ENCODE data around the gene GPNMB.

GPNMB gene

DNA sequence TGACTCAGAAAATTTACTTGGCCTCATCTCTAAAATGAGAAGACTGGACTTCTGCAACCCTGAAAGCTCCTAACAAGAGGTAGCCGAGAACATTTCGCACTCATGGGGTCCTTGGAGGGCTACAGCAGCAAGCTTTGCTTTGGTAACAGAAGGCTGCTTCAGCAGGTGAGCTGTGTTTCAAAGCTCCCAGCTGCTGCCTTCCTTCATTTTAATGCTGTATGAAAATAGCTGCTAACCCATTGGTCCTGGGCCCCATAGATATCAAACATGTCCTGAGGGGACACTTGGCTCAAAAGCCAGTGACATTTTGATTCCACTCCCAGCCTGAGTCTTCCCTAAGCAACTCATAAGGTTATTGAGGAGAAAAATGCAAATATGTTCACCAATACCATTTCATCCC, 38.3 kb downstream of the GPNMB start:
- H3K27ac ChIP-seq (ENCODE audit: low read depth, low read length), result no peak overlapping the region
- no peak overlapping the region for H3K4me2 ChIP-seq (ENCODE audit: low read length)
- H3K9me3 ChIP-seq (ENCODE audit: control insufficient read depth, insufficient read depth, low read length), result no peaks in the 10 kb centered on the region
- H3K79me2 ChIP-seq (ENCODE audit: control insufficient read depth, low read length), result no peaks in the 10 kb centered on the region
- H3F3A ChIP-seq (ENCODE audit: control insufficient read depth, insufficient read depth), result 0 out of 2 replicates have a peak, but pooled peaks cover 3% of the 10 kb centered on the region
- TF ChIP-seq, protein P1, sequence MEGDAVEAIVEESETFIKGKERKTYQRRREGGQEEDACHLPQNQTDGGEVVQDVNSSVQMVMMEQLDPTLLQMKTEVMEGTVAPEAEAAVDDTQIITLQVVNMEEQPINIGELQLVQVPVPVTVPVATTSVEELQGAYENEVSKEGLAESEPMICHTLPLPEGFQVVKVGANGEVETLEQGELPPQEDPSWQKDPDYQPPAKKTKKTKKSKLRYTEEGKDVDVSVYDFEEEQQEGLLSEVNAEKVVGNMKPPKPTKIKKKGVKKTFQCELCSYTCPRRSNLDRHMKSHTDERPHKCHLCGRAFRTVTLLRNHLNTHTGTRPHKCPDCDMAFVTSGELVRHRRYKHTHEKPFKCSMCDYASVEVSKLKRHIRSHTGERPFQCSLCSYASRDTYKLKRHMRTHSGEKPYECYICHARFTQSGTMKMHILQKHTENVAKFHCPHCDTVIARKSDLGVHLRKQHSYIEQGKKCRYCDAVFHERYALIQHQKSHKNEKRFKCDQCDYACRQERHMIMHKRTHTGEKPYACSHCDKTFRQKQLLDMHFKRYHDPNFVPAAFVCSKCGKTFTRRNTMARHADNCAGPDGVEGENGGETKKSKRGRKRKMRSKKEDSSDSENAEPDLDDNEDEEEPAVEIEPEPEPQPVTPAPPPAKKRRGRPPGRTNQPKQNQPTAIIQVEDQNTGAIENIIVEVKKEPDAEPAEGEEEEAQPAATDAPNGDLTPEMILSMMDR (IDR thresholded peaks at IDR 0.05; ENCODE audit: low read depth, low read length, poor library complexity, severe bottlenecking), result no peak
- TF ChIP-seq EZH2phosphoT487 (IDR thresholded peaks at IDR 0.05; ENCODE audit: borderline replicate concordance, low read length), result no peak
- no peaks in the 10 kb centered on the region for H3K36me3 ChIP-seq (ENCODE audit: control insufficient read depth, low read length)
- H3K4me3 ChIP-seq (ENCODE audit: low read length), result no peak overlapping the region
- H3K9me2 ChIP-seq (replicated peaks; ENCODE audit: control insufficient read depth, low read length), result no peaks in the 10 kb centered on the region
- H3K4me1 ChIP-seq (ENCODE audit: control insufficient read depth, low read length), result peaks cover 7% of the 10 kb centered on the region
- H3K27me3 ChIP-seq (ENCODE audit: control insufficient read depth, low read length), result no peaks in the 10 kb centered on the region
- H4K20me1 ChIP-seq (ENCODE audit: control insufficient read depth, insufficient read depth, low read depth, low read length), result no peaks in the 10 kb centered on the region

DNA sequence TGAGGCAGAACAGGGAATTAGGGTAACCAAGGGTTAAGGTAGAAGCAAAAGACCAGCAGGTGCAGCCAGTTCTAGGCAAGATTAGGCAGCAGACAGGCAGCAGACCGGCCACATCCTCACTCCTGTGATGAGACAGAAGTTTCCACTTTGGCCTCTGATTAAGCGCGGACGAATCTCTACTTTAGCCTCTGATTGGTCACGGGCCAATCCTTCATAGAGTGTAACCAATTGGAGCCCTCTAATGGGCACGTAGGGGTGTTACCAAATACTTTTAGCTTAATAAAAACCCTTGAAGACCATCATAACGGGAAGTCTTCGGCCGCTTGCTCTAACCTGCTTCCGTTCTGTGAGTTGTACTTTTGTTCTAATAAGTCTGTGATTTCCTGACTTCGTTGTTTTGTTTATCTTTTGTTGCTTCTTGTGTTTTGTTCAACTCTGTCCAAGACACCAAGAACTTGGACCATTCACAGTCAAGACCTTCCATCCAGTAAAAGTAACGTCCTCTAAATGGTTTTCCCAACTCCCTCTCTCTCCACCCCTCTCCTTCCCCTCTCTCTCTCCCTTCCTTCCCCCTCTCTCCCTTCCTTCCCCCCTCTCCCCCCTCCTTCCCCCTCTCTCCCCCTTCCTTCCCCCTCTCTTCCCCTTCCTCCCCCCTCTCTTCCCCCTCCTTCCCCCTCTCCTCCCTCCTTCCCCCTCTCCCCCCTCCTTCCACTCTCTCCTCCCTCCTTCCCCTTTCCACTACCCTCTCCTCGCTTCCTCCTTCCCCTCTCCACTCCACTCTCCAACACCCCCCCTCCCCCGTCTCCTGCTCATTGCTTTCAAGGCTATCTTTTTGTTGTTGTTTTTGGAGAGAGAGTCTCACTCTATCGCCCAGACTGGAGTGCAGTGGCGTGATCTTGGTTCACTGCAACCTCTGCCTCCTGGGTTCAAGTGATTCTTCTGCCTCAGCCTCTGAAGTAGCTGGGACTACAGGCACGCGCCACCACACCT, 39.4 kb downstream of the GPNMB start:
- Histone ChIP-seq H3K4me1 (ENCODE audit: control insufficient read depth, low read length) (peaks cover 12% of the 10 kb centered on the region), H3F3A (ENCODE audit: control insufficient read depth, insufficient read depth) (0 out of 2 replicates have a peak, but pooled peaks cover 3% of the 10 kb centered on the region), H3K36me3 (ENCODE audit: control insufficient read depth, low read length) (no peaks in the 10 kb centered on the region), H3K27me3 (ENCODE audit: control insufficient read depth, low read length) (no peaks in the 10 kb centered on the region), H3K4me3 (ENCODE audit: low read length) (no peak overlapping the region), H3K27ac (ENCODE audit: low read depth, low read length) (no peak overlapping the region), H3K4me2 (ENCODE audit: low read length) (no peak overlapping the region), H3K79me2 (ENCODE audit: control insufficient read depth, low read length) (no peaks in the 10 kb centered on the region), H3K9me3 (ENCODE audit: control insufficient read depth, insufficient read depth, low read length) (no peaks in the 10 kb centered on the region), H3K9me2 (replicated peaks; ENCODE audit: control insufficient read depth, low read length) (no peaks in the 10 kb centered on the region), H4K20me1 (ENCODE audit: control insufficient read depth, insufficient read depth, low read depth, low read length) (no peaks in the 10 kb centered on the region)
- TF ChIP-seq EZH2phosphoT487 (IDR thresholded peaks at IDR 0.05; ENCODE audit: borderline replicate concordance, low read length), result no peak
- TF ChIP-seq, protein P1 (IDR thresholded peaks at IDR 0.05; ENCODE audit: low read depth, low read length, poor library complexity, severe bottlenecking), result no peak

DNA sequence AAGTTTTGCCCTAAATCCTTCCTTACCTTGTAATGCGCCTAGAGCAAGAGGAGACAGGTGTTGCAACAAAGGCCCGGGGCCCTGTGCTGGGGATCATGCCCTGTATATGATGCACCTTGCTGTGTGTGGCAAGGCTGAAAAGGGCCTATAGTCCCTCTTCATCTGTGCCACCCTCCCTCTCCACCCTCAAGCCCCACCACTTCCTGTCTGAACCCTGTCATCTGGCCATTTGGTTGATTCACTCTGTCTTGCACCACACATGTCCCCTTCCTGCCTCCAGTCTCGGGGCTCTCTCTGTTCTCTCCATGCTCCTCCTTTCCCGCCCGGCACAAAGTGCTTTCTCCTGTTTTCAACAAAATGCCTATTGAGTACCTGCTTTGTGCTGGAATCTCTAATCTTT, 41.0 kb downstream of the GPNMB start:
- no peak overlapping the region for H3K4me3 ChIP-seq (ENCODE audit: low read length)
- H3K4me2 ChIP-seq (ENCODE audit: low read length), result no peak overlapping the region
- 0 out of 2 replicates have a peak, but pooled peaks cover 3% of the 10 kb centered on the region for H3F3A ChIP-seq (ENCODE audit: control insufficient read depth, insufficient read depth)
- H3K9me3 ChIP-seq (ENCODE audit: control insufficient read depth, insufficient read depth, low read length), result no peaks in the 10 kb centered on the region
- H3K27me3 ChIP-seq (ENCODE audit: control insufficient read depth, low read length), result no peaks in the 10 kb centered on the region
- no peaks in the 10 kb centered on the region for H3K36me3 ChIP-seq (ENCODE audit: control insufficient read depth, low read length)
- H3K9me2 ChIP-seq (replicated peaks; ENCODE audit: control insufficient read depth, low read length), result no peaks in the 10 kb centered on the region
- peaks cover 12% of the 10 kb centered on the region for H3K4me1 ChIP-seq (ENCODE audit: control insufficient read depth, low read length)
- no peaks in the 10 kb centered on the region for H3K79me2 ChIP-seq (ENCODE audit: control insufficient read depth, low read length)
- no peaks in the 10 kb centered on the region for H4K20me1 ChIP-seq (ENCODE audit: control insufficient read depth, insufficient read depth, low read depth, low read length)
- H3K27ac ChIP-seq (ENCODE audit: low read depth, low read length), result no peak overlapping the region
- TF ChIP-seq EZH2phosphoT487 (IDR thresholded peaks at IDR 0.05; ENCODE audit: borderline replicate concordance, low read length), result no peak
- TF ChIP-seq, protein P1 (IDR thresholded peaks at IDR 0.05; ENCODE audit: low read depth, low read length, poor library complexity, severe bottlenecking), result no peak

Measured in DOHH2 (cell line).